GM12878 (cell line): ENCODE measurements around the gene ATP6V1G3. TPM values are rescaled to one million over a fixed set of nuclear protein-coding genes. Genes with fewer than 3 reads are reported as not detected.

Source experiments
- ATAC-seq: fragments of 200-7000 bp; cut with Tn5 transposase; 3 replicates; pipeline ENCODE4 v1.9.1; 2020; ENCODE audit warnings: mild to moderate bottlenecking, moderate library complexity
- BruUV-seq: library from RNA; stranded (reverse); fragments of 400-500 nt; replicated peaks from 2 replicates; lab custom pipeline; 2021; lab: Mats Ljungman, UMichigan
- CTCF ChIA-PET: fragments of 300-600 bp; sonication (Branson Sonifier 250); formaldehyde crosslinking; extraction: SDS; loops from one replicate; lab custom pipeline; 2021; ENCODE audit warnings: inconsistent platforms; lab: Yijun Ruan, JAX
- POLR2A ChIA-PET: fragments of 350-600 bp; formaldehyde crosslinking; extraction: SDS; loops from one replicate; lab custom pipeline; 2021; ENCODE audit warnings: inconsistent platforms; lab: Charles Lee
- RAD21 ChIA-PET: fragments of 300-600 bp; sonication (Branson Sonifier 250); formaldehyde crosslinking; loops from one replicate; lab custom pipeline; 2023; ENCODE audit warnings: antibody characterized with exemption; ENCODE audit not compliant: unreplicated experiment; lab: Charles Lee
- SMC1A ChIA-PET: fragments of 300-600 bp; sonication (Branson Sonifier 250); formaldehyde crosslinking; loops from one replicate; lab custom pipeline; 2023; ENCODE audit not compliant: unreplicated experiment, uncharacterized antibody; lab: Charles Lee
- DNase-seq: peaks from one replicate; pipeline ENCODE4 v3.0.0-alpha.2; 2011; ENCODE audit warnings: low read depth, low spot score
- FAIRE-seq: peaks from 3 replicates; lab custom pipeline; 2011; peaks lifted over from hg19 to GRCh38; lab: Jason Lieb, UNC
- H2AFZ ChIP-seq: 2 replicates; pipeline ENCODE4 v1.6.0; 2011; ENCODE audit warnings: low read depth, low read length, control low read depth; ENCODE audit not compliant: control insufficient read depth
- H3K27ac ChIP-seq: 2 replicates; pipeline ENCODE4 v1.5.1; 2011; ENCODE audit warnings: control low read depth; ENCODE audit not compliant: control insufficient read depth, insufficient read depth
- H3K27me3 ChIP-seq, 2 experiments: replicated peaks in 1 of 2; 2 replicates each; pipeline versions ENCODE4 v1.6.0 to v1.6.1; 2011; ENCODE audit warnings: low read length in 1 of 2; ENCODE audit not compliant: control insufficient read depth in 2 of 2, insufficient read depth in 2 of 2
- H3K36me3 ChIP-seq, 2 experiments: 2 replicates each; pipeline ENCODE4 v1.5.1; 2011; ENCODE audit warnings: low read length in 1 of 2; ENCODE audit not compliant: control insufficient read depth in 2 of 2, insufficient read depth in 2 of 2
- H3K4me1 ChIP-seq: 2 replicates; pipeline ENCODE4 v1.6.1; 2011; ENCODE audit warnings: mild to moderate bottlenecking, low read length, moderate library complexity, mixed read lengths; ENCODE audit not compliant: control insufficient read depth, insufficient read depth
- H3K4me2 ChIP-seq: 2 replicates; pipeline ENCODE4 v1.6.0; 2011; ENCODE audit warnings: control low read depth; ENCODE audit not compliant: control insufficient read depth, insufficient read depth
- H3K4me3 ChIP-seq: fragments of 200-600 bp; sonication (generic); 2 replicates; pipeline ENCODE4 v1.5.1; 2016
- H3K79me2 ChIP-seq: 2 replicates; pipeline ENCODE4 v1.6.0; 2011; ENCODE audit warnings: low read length; ENCODE audit not compliant: control insufficient read depth, insufficient read depth
- H3K9ac ChIP-seq: 2 replicates; pipeline ENCODE4 v1.8.0; 2011; ENCODE audit warnings: low read length, control low read depth, mixed read lengths; ENCODE audit not compliant: control insufficient read depth, insufficient read depth
- H3K9me3 ChIP-seq: replicated peaks from 3 replicates; pipeline ENCODE4 v1.5.1; 2011; ENCODE audit warnings: mild to moderate bottlenecking, low read length; ENCODE audit not compliant: control insufficient read depth, insufficient read depth
- H4K20me1 ChIP-seq: 2 replicates; pipeline ENCODE4 v1.6.0; 2011; ENCODE audit not compliant: control insufficient read depth, insufficient read depth
- DPF2 ChIP-seq: fragments of 450-650 bp; IDR thresholded peaks from 2 replicates; pipeline ENCODE4 v1.6.1; 2017; ENCODE audit warnings: mild to moderate bottlenecking
- MEF2B ChIP-seq: fragments of 450-650 bp; IDR thresholded peaks from 2 replicates; pipeline ENCODE4 v1.6.1; 2018; ENCODE audit warnings: mild to moderate bottlenecking, moderate library complexity; ENCODE audit not compliant: partially characterized antibody, poor library complexity, severe bottlenecking
- NR2C1 ChIP-seq: fragments of 450-650 bp; IDR thresholded peaks from 2 replicates; pipeline ENCODE4 v1.6.1; 2017; ENCODE audit warnings: antibody characterized with exemption, mild to moderate bottlenecking, moderate library complexity
- PML ChIP-seq: IDR thresholded peaks from 2 replicates; pipeline ENCODE4 v1.6.1; 2012; ENCODE audit warnings: low read length, inconsistent platforms
- SUZ12 ChIP-seq: fragments of 200-600 bp; sonication (generic); IDR thresholded peaks from one replicate; pipeline ENCODE4 v1.6.1; 2018; ENCODE audit warnings: antibody characterized with exemption, mild to moderate bottlenecking; ENCODE audit not compliant: unreplicated experiment
- WGBS: methylation state at CpG from one replicate; pipeline ENCODE4 v1.1.6; 2016; ENCODE audit warnings: low lambda C conversion rate; ENCODE audit not compliant: insufficient replicate concordance, insufficient coverage; ENCODE audit errors: missing lambda C conversion rate; 5-methylcytosine and 5-hydroxymethylcytosine counted together
- in situ Hi-C: fragments of 300-500 bp; cut with MboI; formaldehyde crosslinking; loops from 9 replicates; pipeline ENCODE4 v1.14.3; 2018; ENCODE audit warnings: mixed read lengths
- intact Hi-C: fragments of 100-400 bp; cut with micrococcal nuclease; formaldehyde crosslinking; loops from one replicate; pipeline ENCODE4 v1.14.2; 2022; ENCODE audit not compliant: unreplicated experiment
- polyA plus RNA-seq, 11 experiments: library from polyadenylated mRNA; depleted of rRNA in 4 of 11; unstranded in 6 of 11; stranded (reverse) in 5 of 11; fragments of >200 nt; fragmentation: Nextera tagmentation in 4 of 11; fragmentation: Illumina TruSeq in 1 of 11; extraction: Ambion mirVana in 4 of 11; extraction: Trizol in 1 of 11; gene quantifications; 1 replicate in 1 of 11; 2 replicates in 10 of 11; pipeline versions ENCODE4 v1.2.1 to v1.2.3, GENCODE V29; 2011 to 2016; ENCODE audit warnings: inconsistent platforms in 2 of 11, missing spikeins in 2 of 11, low read depth in 1 of 11
- total RNA-seq, 4 experiments: library from RNA; depleted of rRNA in 3 of 4; stranded (reverse); fragments of >200 nt in 3 of 4; fragmentation: Illumina TruSeq in 1 of 4; extraction: Trizol in 1 of 4; gene quantifications; 2 replicates each; pipeline versions ENCODE4 v1.2.1 to v1.2.3, GENCODE V29; 2013 to 2021
- TF ChIP-seq, protein P1 (sequence below): fragments of 450-650 bp; IDR thresholded peaks from 2 replicates; pipeline ENCODE4 v1.6.1; 2017; ENCODE audit warnings: mild to moderate bottlenecking, low read depth, inconsistent platforms; ENCODE audit not compliant: poor library complexity, severe bottlenecking
- TF ChIP-seq, protein P2 (sequence below): fragments of 450-650 bp; formaldehyde crosslinking; IDR thresholded peaks from 2 replicates; pipeline ENCODE4 v1.5.0; 2022; ENCODE audit warnings: mild to moderate bottlenecking, missing genetic modification characterization

ATP6V1G3 gene
- total and polyA plus RNA-seq, 10 of the 15 experiments (the other 5 are each of a cell fraction or from before 2014, with no cell fraction given) = 0.22 TPM; not detected in 9

DNA sequence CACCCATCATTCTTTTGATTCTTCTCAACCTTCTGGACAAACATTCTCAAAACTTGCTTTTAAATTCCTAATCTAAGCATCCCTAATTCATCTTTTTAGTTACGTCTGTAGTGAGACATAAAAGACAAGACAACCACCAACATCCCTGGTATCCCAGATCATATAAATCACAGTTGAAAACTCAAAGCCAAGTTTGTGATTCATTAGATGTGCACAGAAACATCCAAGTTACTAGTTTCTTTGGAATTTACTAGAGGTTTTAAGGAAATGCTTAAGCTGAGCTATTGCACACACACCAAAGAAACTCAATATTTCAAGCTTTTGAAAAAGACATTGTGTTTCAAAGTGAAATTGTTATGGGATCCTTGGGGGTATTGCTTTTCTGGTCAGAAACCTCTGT lies 47.6 kb downstream of the ATP6V1G3 start (continued):
- TF ChIP-seq MEF2B (no peak), PML (no peak)

DNA sequence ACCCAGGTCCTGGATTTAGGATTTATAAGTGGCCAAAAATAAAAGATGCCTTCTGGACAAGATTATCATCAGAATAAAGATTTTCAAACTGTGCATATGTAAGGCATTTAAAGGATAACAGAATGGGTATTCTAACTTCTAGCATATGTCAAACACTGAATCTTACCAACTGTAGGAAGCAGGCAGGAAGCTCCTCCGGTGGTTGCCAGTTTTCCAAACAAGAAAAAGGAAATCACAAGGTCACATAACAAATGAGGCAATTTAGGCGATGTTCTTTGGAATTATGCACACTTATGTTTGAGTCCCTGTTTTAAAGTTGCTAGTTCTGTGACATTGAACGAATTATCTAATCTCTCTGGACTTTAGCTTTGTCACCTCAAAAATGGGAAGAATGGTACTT lies 48.9 kb downstream of the ATP6V1G3 start:
- ChIA-PET RAD21 (interaction anchor here (0.7 kb wide), 1 partner anchor 194 kb away, joined by 3 read pairs; no protein-coding TSS in a partner anchor), POLR2A (no interaction called here), SMC1A (interaction anchor here (0.7 to 1.1 kb wide), 3 partner anchors 10 to 1645 kb away, joined by 3 read pairs; no protein-coding TSS in a partner anchor), CTCF (no interaction called here)
- H3K4me2 ChIP-seq = no peak overlapping the region
- FAIRE-seq = no peak
- H3K4me3 ChIP-seq = no peak overlapping the region
- no peaks in the 10 kb centered on the region for H3K79me2 ChIP-seq
- H4K20me1 ChIP-seq = no peaks in the 10 kb centered on the region
- ATAC-seq = no peak
- WGBS = 39% methylated on average over 3 of the region's 3 CpGs
- no peaks in the 10 kb centered on the region for H3K36me3 ChIP-seq
- intact Hi-C loops (no loop called here), in situ Hi-C loops (no loop called here)
- H2AFZ ChIP-seq = no peak overlapping the region
- no peaks in the 10 kb centered on the region for H3K9me3 ChIP-seq
- no peaks in the 10 kb centered on the region for H3K27me3 ChIP-seq
- no TSS peak for BruUV-seq
- DNase-seq = no peak
- H3K27ac ChIP-seq = no peak overlapping the region
- no peak overlapping the region for H3K9ac ChIP-seq
- TF ChIP-seq NR2C1 = no peak
- TF ChIP-seq, all 136 proteins: peak for 0
- H3K4me1 ChIP-seq = no peaks in the 10 kb centered on the region

DNA sequence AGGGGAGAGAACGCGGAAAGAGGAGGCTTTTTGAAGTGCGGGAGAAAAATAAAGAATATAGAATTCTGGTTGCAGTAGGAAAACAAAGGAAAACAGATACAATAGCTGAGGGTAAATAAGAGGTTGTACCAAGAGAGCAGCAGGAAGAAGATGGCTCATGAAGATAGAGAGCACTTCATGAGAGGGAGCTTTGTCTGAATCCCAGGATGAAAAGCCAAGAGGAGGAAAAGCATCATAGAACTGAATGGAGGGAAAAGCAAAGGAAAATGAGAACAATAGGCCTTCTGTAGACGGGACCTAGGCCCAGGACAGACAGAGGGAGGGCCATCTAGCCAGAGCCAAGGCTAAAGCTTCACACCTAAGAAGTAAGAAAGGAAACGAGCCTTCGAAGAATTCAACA lies 49.5 kb downstream of the ATP6V1G3 start:
- H3K27me3 ChIP-seq = no peaks in the 10 kb centered on the region
- SMC1A ChIA-PET = interaction anchor here (0.7 to 1.1 kb wide), 4 partner anchors 8 to 1645 kb away, joined by 3 to 4 read pairs (median 3); no protein-coding TSS in a partner anchor
- no peak for DNase-seq
- H3K9ac ChIP-seq = no peak overlapping the region
- RAD21 ChIA-PET = interaction anchor here (0.7 kb wide), 1 partner anchor 195 kb away, joined by 3 read pairs; no protein-coding TSS in a partner anchor
- no peaks in the 10 kb centered on the region for H3K79me2 ChIP-seq
- intact Hi-C loops = no loop called here
- H3K27ac ChIP-seq = no peak overlapping the region
- ATAC-seq = no peak
- no peaks in the 10 kb centered on the region for H3K9me3 ChIP-seq
- POLR2A ChIA-PET = no interaction called here
- CTCF ChIA-PET = interaction anchor here (1.4 kb wide), 1 partner anchor 10 kb away, joined by 4 read pairs; no protein-coding TSS in a partner anchor
- H3K4me2 ChIP-seq = no peak overlapping the region
- 74% methylated on average over 6 of the region's 6 CpGs for whole genome bisulfite sequencing
- no peaks in the 10 kb centered on the region for H3K36me3 ChIP-seq
- in situ Hi-C loops = no loop called here
- no peak overlapping the region for H2AFZ ChIP-seq
- no peaks in the 10 kb centered on the region for H4K20me1 ChIP-seq
- no peak overlapping the region for H3K4me3 ChIP-seq
- FAIRE-seq = no peak
- H3K4me1 ChIP-seq = no peaks in the 10 kb centered on the region
- no TSS peak for BruUV-seq
- no peak for TF ChIP-seq SUZ12
- TF ChIP-seq, protein P1, sequence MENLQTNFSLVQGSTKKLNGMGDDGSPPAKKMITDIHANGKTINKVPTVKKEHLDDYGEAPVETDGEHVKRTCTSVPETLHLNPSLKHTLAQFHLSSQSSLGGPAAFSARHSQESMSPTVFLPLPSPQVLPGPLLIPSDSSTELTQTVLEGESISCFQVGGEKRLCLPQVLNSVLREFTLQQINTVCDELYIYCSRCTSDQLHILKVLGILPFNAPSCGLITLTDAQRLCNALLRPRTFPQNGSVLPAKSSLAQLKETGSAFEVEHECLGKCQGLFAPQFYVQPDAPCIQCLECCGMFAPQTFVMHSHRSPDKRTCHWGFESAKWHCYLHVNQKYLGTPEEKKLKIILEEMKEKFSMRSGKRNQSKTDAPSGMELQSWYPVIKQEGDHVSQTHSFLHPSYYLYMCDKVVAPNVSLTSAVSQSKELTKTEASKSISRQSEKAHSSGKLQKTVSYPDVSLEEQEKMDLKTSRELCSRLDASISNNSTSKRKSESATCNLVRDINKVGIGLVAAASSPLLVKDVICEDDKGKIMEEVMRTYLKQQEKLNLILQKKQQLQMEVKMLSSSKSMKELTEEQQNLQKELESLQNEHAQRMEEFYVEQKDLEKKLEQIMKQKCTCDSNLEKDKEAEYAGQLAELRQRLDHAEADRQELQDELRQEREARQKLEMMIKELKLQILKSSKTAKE = no peak
- no peak for TF ChIP-seq DPF2
- TF ChIP-seq, protein P2, sequence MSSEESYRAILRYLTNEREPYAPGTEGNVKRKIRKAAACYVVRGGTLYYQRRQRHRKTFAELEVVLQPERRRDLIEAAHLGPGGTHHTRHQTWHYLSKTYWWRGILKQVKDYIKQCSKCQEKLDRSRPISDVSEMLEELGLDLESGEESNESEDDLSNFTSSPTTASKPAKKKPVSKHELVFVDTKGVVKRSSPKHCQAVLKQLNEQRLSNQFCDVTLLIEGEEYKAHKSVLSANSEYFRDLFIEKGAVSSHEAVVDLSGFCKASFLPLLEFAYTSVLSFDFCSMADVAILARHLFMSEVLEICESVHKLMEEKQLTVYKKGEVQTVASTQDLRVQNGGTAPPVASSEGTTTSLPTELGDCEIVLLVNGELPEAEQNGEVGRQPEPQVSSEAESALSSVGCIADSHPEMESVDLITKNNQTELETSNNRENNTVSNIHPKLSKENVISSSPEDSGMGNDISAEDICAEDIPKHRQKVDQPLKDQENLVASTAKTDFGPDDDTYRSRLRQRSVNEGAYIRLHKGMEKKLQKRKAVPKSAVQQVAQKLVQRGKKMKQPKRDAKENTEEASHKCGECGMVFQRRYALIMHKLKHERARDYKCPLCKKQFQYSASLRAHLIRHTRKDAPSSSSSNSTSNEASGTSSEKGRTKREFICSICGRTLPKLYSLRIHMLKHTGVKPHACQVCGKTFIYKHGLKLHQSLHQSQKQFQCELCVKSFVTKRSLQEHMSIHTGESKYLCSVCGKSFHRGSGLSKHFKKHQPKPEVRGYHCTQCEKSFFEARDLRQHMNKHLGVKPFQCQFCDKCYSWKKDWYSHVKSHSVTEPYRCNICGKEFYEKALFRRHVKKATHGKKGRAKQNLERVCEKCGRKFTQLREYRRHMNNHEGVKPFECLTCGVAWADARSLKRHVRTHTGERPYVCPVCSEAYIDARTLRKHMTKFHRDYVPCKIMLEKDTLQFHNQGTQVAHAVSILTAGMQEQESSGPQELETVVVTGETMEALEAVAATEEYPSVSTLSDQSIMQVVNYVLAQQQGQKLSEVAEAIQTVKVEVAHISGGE (CRISPR knock-in tag) = no peak
